GM19324 (cell line): Measurements from ENCODE around the gene FRMD4A.

Experiments
- ATAC-seq: cut with Tn5 transposase; IDR thresholded peaks from one replicate; pipeline ENCODE4 v1.9.1; 2021; ENCODE audit warnings: mild to moderate bottlenecking, moderate library complexity; ENCODE audit not compliant: unreplicated experiment, low FRiP score

The FRMD4A gene

DNA sequence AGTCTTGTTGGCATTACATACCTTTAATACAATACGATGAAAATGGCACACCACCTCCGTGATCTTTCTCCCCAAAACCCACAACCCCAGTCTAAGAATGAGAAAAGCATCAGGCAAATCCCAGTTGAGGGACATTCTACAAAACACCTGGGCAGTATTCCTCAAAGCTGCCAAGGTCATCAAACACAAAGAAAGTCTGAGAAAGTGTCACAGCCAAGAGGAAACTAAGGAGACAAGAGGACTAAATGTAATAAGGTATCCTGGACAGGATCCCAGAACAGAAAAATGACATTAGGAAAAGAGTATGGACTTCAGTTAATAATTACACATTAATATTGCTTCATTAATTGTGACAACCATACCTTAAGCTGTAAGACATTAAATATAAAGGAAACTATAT is 14.5 kb upstream of the FRMD4A start:
- ATAC-seq, result no peak

DNA sequence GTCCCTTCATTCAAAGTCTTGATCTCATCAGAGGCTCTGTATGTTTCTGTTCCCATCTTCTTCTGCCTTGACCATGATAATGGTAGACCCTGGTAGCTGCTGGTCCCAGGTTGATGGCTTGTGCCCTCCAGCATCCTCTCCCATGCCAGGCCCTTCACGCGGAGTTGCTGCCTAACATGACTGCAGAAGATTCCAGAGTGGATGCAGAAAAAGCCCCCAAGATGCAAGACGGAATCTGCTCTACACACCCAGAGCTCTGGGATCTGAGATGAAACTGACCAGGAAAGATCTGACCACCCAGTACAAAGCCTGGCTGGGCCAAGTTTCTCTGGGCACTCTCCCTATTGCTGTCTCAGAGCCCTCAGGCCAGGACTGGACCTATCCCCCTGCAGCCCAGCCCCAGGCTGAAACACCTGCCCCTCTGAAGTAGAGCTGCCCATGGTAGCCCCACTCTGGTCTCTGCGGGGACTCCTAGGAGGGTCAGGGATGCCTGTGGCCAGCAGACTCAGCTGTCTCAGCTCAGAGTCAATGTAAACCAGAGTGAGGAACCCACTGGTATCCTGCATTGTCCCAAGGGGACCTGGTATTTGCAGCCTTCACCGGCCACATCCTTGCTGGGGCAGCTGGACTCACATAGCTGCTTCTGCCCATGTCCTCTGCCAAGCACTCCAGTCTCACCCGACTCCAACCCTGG is 9.5 kb upstream of the FRMD4A start:
- no peak for ATAC-seq

DNA sequence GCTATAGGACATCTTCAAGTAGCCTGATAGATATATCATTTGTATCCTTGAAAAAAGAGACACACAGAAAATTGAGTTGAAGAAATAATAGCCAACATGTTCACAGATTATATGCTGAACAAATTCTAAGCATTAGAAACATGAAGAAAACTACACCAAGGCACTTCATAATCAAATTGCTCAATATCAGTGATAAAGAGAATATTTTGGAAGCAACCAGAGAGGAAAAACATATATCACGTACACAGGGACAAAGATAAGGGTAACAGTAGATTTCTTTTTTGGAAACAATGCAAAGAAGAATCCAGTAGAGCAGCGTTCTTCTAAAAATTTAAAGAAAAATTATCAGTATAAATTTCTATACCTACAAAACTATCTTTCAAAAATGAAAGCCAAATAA is 6.0 kb upstream of the FRMD4A start:
- no peak for ATAC-seq

DNA sequence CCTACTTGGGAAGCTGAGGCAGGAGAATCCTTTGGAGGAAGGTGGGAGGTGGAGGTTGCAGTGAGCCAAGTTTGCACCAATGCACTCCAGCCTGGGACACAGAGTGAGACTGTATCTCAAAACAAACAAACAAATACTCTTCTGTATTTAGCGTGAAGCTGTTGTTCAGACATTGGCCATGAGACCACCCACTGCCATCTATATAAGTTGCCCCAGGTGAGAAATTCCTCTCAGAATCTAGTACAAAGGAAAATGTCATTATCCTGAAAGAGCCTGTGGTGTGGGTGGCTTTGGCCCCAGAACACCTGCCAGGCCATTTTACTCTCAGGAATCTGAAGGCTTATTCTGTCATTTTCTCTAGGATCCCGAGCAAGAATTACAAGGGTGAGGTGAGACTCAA is 4.0 kb upstream of the FRMD4A start:
- no peak for ATAC-seq

DNA sequence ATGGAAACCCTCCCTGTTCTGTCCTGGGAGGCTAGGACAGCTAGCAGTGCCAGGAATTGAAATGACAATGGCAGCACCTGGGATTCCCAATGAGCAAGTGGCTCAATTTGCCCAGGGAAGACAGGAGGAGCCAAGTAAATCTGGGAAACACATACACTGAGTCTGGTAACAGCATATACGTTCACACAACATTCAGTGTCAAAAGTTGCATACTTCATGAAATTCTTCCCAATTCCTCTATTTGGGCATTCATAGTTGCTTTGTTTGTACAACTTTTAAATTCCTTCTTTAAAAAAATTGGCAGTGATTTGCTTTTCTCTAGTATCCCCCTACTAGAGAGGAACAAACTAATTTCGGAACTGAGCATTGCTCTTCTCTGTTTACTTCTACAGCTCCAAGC is 2.9 kb upstream of the FRMD4A start:
- ATAC-seq, result no peak

DNA sequence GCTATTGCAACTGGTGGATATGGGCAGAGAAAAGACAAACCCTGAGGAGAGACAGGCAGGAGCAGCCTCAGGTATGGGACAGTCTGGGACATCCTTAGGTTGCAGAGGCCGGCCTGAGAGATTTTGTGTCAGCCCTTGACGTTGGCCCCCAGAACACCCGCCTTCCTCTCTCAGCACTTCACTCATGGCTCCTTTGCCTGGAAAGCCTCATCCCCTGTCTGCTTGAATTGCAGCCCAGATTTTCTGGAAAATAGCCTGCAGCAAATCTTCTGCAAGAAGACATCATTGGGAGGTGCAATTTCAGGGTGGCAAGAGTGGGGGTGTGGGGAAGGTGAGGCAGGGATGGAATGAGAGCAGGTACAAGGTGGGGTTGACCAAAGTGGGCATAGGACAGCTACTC is 2.2 kb upstream of the FRMD4A start:
- ATAC-seq, result no peak

DNA sequence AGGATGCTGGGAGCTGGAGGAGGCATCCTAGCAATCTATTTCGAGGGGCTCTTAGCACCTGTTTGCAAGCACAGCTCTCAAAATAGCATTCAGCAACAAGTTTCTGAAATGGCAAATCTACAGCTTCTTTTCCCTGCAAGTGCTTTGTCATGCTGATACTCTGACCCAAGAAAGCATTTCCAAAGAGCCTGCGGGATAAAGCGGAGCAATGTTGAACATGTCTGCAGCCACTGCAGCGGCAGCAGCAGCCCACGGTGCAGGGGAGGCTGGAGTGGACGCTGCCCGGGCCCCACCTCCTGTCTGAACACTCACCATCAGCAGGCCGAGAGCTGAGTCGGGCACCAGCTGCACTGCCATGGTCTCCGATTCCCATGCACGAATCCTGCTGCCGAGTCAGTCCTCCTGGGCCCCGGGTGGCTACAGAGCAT is 964 bp downstream of the FRMD4A start:
- ATAC-seq, result no peak

DNA sequence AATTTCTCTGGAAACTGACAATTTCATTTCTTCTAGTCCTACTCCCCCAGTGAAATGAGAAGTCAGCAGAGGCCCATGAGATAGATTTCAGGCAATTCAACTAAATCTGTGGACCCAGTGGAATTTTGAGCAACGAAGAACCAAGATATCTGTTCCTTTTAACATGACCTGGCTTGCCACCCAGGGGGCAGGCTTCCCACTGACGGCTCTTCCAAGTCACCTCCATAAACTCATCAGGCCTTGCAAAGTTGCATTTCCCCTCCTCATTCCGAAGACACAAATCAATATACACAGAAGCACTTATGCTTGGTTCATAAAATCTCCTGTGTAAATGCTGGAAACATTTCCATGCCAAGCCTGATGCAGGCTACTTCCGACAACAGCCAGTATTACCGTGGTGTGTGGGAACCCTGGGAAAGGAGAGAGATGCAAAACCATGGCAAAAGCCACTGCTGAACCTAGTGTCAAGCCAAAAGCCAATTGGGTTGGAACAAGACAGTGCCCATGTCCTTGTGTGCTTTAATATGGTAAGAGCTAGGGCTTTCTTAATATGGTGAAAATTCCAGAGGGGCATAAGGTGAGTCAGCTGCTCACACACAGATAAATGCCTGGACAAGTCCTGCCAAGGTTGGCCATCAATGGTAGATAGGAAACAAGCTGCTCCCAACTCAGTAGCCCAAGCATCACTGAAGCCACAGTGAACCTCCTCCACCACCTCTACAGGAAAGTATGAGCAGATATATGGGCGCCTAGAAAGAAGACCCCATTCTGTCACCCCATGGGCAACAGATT is 1.6 kb downstream of the FRMD4A start:
- ATAC-seq, result no peak

DNA sequence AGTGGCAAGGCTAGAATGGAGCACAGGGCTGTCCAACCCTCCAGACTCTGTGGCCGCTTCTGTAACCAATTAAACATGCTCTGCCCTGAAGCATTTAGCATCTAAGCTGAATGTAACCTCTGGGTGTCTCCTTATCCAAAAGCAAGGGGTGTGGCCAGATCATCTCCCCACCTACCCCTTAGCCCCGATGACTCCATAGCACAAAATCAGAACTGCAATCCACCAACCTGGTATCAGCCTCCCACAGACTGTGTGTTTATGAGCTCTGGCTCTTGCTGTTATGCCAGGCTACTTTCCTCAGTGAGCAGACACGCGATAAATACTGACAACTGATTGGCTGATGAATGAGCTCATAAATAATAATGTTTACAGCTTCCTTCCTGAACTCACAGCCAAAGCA is 3.2 kb downstream of the FRMD4A start:
- no peak for ATAC-seq

DNA sequence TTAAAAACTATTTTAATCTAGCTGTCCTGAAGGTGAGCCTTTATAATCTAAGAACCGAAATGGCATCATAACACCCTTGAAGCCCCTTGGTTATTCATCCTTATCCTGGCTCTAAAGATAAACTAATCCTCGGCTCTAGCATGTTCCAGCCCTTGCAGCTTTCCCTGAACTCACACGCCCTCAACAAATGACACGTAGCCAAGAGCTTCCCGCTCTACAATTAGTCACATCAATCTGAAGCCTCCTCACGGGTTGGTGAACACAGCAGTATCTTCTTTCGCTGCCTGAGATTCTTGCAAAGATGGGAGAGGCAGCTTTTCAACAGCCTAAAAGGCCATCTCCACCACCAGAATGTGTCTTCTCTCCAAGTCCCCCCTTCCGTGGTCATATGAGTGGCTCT is 4.1 kb downstream of the FRMD4A start:
- no peak for ATAC-seq

DNA sequence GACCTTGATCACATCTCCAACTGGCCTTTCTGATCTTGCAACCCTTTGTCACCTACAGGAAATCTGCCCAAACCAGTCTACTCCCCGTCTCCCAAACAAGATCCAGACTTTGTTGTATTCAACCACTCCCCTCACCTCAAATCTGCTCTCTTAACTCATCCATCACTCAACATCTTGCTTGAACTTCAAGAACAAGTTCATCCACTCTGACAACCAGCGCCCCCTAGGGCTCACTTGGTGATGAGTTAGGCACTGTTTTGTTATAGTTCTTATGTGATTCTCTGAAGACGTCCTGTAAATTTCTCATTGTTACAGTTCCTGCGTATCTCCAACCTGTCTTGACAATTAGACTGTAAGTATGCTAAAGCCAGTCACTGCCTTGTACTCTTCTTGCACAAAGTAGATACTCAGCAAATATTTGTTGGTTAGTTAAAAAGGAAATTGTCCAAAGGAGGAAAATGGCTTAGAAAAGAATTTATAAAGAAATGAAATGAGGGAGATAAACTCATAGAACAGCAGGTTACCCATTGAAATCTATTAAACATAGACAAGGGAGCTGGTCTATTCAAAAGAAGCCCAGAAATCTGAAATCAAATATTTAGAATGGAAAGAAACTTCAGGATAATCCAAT is 5.3 kb downstream of the FRMD4A start:
- no peak for ATAC-seq

DNA sequence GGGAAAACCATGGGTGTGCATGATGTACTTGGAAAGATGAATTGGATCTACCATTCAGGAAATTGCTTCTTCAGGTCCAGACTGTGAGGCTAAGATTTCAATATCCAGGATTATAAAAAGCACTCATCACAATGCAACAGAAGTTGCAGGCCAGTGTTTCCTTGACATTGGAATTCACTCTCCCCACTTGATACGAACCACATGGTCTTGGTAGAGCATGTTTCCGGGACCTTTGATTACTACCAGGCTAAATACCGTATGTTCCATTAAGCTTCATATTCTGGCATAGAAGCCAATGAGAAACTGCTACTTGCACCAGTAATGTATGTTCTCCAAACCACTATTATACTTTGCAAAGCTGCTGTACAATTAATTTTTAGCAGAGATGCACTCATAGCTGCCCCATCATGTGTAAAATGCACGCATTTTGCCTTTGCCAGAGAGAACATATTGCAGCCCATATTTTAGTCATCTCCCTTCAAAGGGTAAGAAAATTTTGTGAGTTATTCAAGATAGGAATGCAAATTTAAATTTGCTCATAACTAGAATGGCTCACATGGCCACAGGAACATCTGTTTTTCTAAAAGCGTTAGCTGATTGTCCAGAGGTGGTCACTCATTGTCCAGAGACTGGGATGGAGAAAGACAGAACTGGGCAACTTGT is 8.1 kb downstream of the FRMD4A start:
- no peak for ATAC-seq

DNA sequence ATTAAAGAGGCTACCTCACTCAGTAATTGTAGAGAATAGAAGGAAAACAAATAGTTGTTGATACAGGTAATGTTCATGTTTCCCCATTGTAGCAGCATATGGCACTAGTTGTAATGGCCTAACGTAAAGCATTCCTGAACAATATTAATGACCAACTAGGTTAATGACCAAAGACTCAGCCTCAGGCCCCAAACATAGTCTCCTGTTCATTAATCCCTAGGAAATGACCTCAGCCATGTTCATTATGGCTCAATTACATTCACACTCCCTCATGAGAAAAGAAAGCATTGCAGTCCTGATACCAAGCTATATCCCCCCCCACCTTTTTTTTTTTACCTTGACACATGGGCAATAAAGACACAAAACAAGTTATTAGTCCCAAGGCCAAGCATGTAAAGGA is 12.7 kb downstream of the FRMD4A start:
- ATAC-seq, result no peak

DNA sequence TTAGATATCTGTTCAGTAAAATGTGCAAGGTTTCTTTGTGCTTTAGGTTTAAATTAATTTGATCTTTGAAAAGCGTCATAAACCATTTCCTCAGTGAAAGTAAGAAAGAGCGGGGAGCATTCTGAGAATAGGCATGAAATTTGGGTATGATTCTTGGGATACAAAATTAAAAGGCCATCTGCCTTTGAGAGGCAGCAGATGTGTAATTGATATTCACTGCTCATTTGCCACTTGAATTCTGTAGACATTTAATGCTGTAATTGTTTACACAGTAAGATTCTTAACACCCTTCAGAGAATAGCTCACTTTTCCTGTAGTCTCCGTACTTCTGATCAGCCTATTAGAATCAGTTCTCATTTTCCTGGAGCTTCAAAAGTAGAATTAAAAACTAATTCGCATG is 18.7 kb downstream of the FRMD4A start:
- no peak for ATAC-seq

DNA sequence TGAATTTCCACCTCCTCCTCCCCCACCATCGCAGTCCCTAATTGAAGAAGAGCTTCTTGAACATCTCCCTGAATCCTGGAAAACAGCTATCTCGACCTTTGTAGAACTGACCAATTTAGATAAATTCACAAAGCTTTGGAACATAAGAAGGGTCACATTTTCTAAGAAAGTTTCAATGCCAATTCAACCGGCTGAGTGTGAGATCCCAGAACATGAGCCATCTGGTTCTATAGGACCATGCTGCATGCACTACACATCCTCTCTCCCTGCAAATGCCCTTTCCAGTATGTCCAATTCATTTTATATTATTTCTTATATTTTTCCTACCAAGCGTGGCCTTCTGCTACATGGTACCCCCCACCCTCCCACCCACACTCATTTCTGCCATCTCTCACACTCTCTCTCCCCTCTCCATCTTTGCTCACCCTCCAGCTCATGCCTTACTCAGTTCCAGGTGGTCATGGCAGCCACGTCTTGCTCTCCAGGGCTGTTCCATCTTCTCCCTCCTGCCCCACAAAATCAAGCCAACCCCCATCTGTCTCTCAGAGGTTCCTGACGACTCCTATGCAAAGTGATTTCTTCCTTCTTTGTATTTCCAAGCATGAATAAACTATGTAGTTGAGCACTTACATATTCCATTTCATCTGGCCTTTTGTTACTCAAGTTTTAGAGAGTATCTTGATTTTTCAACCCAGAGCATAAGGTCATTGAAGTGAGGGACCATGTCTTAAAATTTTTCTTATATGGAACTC is 19.3 kb downstream of the FRMD4A start:
- ATAC-seq, result no peak

DNA sequence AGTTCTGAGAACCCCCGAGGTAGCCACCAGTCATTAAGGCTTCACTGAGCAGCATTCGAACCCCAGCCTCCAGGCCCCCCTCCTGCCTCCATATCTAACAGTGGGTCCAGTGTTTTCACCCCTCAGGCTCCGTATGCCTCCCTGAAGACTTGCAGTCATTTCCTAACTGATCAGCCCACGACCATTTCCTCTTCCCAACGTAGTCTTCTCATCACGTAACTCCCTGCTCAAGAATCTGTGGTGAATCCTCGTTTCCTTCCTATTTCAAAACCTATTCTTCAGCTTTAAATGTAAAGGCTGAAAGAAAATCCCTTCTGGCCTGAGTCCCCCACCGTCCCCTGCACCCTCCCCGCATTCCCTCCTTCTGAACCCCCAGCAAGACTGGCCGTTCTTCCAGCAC is 21.1 kb downstream of the FRMD4A start:
- no peak for ATAC-seq

DNA sequence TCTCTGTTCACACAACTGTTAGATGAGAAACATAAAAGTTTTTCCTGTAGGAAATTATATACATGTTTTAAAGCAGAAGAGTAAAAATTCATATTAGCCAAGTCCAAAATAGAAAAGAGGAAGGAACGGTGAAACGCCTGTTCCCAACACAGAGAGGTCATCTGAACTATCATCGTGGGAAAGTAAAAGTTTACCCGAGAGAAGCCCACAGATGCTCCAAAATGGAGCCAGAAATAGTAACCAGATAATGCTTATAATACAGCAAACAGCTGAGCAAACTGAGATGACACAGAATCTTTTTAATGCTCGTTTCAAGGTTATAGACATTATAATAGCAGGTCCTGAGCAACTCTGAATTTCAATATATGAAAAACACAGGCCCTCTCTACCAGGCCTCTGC is 24.5 kb downstream of the FRMD4A start:
- ATAC-seq, result no peak

DNA sequence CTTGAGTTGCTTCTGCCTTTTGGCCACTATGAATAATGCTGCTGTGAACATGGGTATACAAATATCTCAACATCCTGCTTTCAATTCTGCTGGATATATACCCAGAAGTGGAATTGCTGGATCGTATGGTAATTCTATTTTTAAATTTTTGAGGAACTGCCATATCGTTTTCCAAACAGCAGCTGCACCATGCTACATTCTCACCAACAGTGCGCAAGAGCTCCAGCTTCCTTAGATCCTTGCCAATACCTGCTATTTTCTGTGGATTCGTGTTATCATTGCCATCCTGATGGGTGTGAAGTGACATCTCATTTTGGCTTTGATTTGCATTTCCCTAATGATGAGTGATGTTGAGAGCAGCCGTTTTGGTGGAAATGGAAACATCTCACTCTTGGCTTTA is 26.7 kb downstream of the FRMD4A start:
- no peak for ATAC-seq

DNA sequence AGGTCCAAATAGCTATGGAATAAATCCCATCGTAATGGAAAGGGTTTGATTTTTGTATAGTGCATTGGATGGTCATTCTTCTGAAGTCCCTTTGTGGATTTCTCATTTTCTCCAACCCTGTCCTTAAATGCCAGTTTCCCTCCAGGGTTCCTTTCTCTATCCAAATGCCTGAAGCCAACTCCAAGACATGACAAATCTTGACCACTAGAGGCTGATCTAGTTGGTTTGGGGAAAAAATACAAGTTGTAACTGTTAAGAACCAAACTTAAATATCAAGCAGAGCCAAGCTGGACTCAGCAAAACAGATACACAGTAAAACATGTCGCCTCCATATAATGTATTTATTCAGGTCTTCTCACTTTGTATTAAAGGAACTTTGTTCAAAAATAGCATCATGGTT is 28.7 kb downstream of the FRMD4A start:
- ATAC-seq, result no peak

DNA sequence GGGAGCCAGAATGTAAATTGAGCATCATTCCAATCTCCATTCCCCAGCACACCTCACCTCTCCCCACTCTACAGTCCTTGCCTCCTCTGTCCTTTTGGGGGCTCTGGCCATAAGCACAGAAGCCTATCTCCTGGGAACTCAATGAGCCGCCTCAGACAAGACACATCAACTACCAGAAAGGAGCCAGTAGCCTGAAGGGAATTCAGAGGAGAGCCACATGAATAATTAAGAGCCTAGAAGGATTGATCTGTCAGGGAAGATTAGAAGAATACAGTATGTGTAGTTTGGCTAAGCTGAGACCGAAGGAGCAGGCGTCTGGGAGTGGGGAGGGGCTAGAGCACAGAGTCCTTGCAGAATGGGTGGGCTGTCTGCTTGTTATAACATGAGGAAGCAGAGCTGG is 31.2 kb downstream of the FRMD4A start:
- no peak for ATAC-seq
